Measurements from ENCODE around the gene ASB2. TPM values are rescaled to one million over a fixed set of nuclear protein-coding genes. Genes with fewer than 3 reads are reported as not detected.

ASB2 gene
- total RNA-seq, 1 experiment from 2014 or later = not detected

GRCh38 chr14:93946104-93946503 is 30.3 kb downstream of the ASB2 start:
- H3K4me1 ChIP-seq (replicated peaks; ENCODE audit: insufficient read depth) = peaks cover 36% of the 10 kb centered on the region
- no peaks in the 10 kb centered on the region for H4K20me1 ChIP-seq (ENCODE audit: insufficient read depth)
- H3K27me3 ChIP-seq (ENCODE audit: insufficient read depth, low read depth) = no peaks in the 10 kb centered on the region
- H3K9me2 ChIP-seq (ENCODE audit: insufficient read depth) = no peaks in the 10 kb centered on the region
- H3K9me3 ChIP-seq (ENCODE audit: insufficient read depth, low read depth) = no peaks in the 10 kb centered on the region
- intact Hi-C loops (cut with micrococcal nuclease; ENCODE audit: unreplicated experiment) = no loop called here
- TF ChIP-seq EZH2 (IDR thresholded peaks at IDR 0.05; ENCODE audit: low read depth) = no peak
- no peak for TF ChIP-seq CTCF (conservative IDR thresholded peaks at IDR 0.05)
- BruUV-seq (replicated peaks) = no TSS peak
- ChIA-PET POLR2A (ENCODE audit: unreplicated experiment) (no interaction called here), CTCF (no interaction called here)
- peaks cover 26% of the 10 kb centered on the region for H3F3A ChIP-seq (ENCODE audit: insufficient read depth, low read depth)
- no peaks in the 10 kb centered on the region for H3K79me2 ChIP-seq (ENCODE audit: low read depth)
- no peak overlapping the region for H2AFZ ChIP-seq
- no peak for DNase-seq
- H3K4me3 ChIP-seq = no peak overlapping the region
- H3K36me3 ChIP-seq (ENCODE audit: low read depth) = no peaks in the 10 kb centered on the region
- no peak overlapping the region for H3K27ac ChIP-seq
- peak overlapping the region; percentile 23; the same call in 1 of the 2 replicates for H3K4me2 ChIP-seq

DNA sequence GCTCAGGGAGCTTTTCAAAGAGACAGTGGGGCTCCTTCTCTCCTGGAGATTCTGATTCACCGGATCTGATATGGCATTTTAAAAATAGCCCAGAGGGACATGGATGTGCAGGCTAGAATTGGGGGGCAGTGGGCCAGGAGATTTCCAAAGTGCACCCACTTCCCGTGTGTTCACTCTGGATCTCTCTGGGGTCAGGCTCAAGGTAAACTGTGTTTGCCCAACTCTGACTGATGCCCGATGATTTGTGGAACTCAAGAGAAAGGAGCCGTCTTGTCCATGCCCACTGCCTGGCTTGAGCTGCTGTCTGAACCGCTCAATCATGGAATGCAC is 31.3 kb downstream of the ASB2 start:
- H4K20me1 ChIP-seq (ENCODE audit: insufficient read depth) = no peaks in the 10 kb centered on the region
- no peaks in the 10 kb centered on the region for H3K79me2 ChIP-seq (ENCODE audit: low read depth)
- ChIA-PET CTCF (no interaction called here), POLR2A (ENCODE audit: unreplicated experiment) (no interaction called here)
- H3K4me1 ChIP-seq (replicated peaks; ENCODE audit: insufficient read depth) = peaks cover 47% of the 10 kb centered on the region
- H3K4me3 ChIP-seq = no peak overlapping the region
- H3K36me3 ChIP-seq (ENCODE audit: low read depth) = no peaks in the 10 kb centered on the region
- intact Hi-C loops (cut with micrococcal nuclease; ENCODE audit: unreplicated experiment) = no loop called here
- TF ChIP-seq CTCF (conservative IDR thresholded peaks at IDR 0.05) = no peak
- TF ChIP-seq EZH2 (IDR thresholded peaks at IDR 0.05; ENCODE audit: low read depth) = no peak
- no TSS peak for BruUV-seq (replicated peaks)
- peaks cover 32% of the 10 kb centered on the region for H3F3A ChIP-seq (ENCODE audit: insufficient read depth, low read depth)
- H3K4me2 ChIP-seq = no peak overlapping the region
- H3K27me3 ChIP-seq (ENCODE audit: insufficient read depth, low read depth) = no peaks in the 10 kb centered on the region
- H3K27ac ChIP-seq = no peak overlapping the region
- H3K9me3 ChIP-seq (ENCODE audit: insufficient read depth, low read depth) = no peaks in the 10 kb centered on the region
- no peak overlapping the region for H2AFZ ChIP-seq
- DNase-seq = no peak
- H3K9me2 ChIP-seq (ENCODE audit: insufficient read depth) = no peaks in the 10 kb centered on the region

- ChIA-PET CTCF (no interaction called here), POLR2A (ENCODE audit: unreplicated experiment) (no interaction called here)
- H3K79me2 ChIP-seq (ENCODE audit: low read depth) = no peaks in the 10 kb centered on the region
- peaks cover 32% of the 10 kb centered on the region for H3F3A ChIP-seq (ENCODE audit: insufficient read depth, low read depth)
- DNase-seq = no peak
- no peak overlapping the region for H3K4me2 ChIP-seq
- no peak overlapping the region for H2AFZ ChIP-seq
- no peaks in the 10 kb centered on the region for H3K9me3 ChIP-seq (ENCODE audit: insufficient read depth, low read depth)
- peaks cover 49% of the 10 kb centered on the region for H3K4me1 ChIP-seq (replicated peaks; ENCODE audit: insufficient read depth)
- intact Hi-C loops (cut with micrococcal nuclease; ENCODE audit: unreplicated experiment) = no loop called here
- no peak overlapping the region for H3K4me3 ChIP-seq
- no TSS peak for BruUV-seq (replicated peaks)
- H3K36me3 ChIP-seq (ENCODE audit: low read depth) = no peaks in the 10 kb centered on the region
- no peaks in the 10 kb centered on the region for H3K9me2 ChIP-seq (ENCODE audit: insufficient read depth)
- TF ChIP-seq CTCF (conservative IDR thresholded peaks at IDR 0.05) = no peak
- TF ChIP-seq EZH2 (IDR thresholded peaks at IDR 0.05; ENCODE audit: low read depth) = no peak
- no peak overlapping the region for H3K27ac ChIP-seq
- no peaks in the 10 kb centered on the region for H3K27me3 ChIP-seq (ENCODE audit: insufficient read depth, low read depth)
- no peaks in the 10 kb centered on the region for H4K20me1 ChIP-seq (ENCODE audit: insufficient read depth)
These were observed 31.9 kb downstream of the ASB2 start for GRCh38 chr14:93944348-93945069.

Measured in PC-9 (cell line).